GM19467 (cell line): ENCODE data around the gene GRAPL.
A peak's percentile ranks its signal among the peaks of the same experiment; 100 is the strongest.
"Not testable (repeated sequence)": the region's sequence is repeated elsewhere in the genome, so short reads cannot be mapped to it uniquely, and the experiment has no call there.

ENCODE experiments used
- ATAC-seq: cut with Tn5 transposase; IDR thresholded peaks from one replicate; pipeline ENCODE4 v1.9.1; 2021; ENCODE audit warnings: mild to moderate bottlenecking, moderate library complexity; ENCODE audit not compliant: unreplicated experiment

Gene GRAPL

GRCh38 chr17:19127148-19127980 lies at the start of gene GRAPL:
TSS of gene GRAPL (plus strand) at chr17:19127589. CDS start at chr17:19127620, 31 bp downstream.
- ATAC-seq = not testable (repeated sequence)

DNA sequence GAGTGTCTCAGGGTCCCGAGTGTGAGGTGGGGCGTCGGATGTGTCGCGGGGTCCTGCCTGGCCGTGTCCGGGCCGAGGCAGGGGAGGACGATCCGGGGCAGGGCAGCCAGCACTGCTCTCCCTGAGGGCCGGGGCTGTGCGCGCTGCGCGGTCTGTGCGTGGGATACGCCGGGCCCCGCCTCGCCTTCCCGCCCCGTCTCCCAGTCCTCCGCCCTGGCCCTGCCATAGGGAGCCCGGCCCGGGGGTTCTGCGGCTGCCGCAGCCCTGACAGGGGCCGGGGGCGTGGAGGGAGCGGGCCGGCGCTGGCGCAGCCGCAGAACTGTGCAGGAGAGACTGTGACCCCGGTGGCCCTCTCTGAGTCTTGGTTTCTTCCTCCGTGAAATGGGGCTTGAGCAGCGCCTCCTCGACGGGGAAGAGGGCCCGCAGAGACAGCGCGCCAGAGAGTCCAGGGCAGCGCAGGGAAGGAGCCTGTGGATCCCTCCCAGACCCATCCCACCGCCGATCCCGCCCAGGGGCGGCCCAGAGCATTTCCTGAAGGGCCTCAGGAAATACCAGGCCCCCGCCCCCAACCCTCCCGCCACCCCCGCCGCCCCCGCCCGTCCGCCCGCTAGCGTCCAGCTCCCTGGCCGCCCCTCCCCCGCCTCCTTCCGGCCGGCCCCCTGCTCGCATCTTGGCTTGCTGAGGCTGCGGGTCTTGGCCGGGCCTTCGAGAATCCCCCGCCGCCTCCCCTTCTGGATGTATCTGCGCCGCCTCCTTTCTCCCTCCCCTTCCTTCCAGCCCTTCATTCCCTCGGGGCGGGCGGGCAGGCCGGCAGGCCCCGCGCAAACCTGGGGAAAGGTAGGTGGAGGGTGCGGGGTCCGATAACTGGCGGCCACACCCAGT lies 38.3 kb upstream of the GRAPL start:
- not testable (repeated sequence) for ATAC-seq

DNA sequence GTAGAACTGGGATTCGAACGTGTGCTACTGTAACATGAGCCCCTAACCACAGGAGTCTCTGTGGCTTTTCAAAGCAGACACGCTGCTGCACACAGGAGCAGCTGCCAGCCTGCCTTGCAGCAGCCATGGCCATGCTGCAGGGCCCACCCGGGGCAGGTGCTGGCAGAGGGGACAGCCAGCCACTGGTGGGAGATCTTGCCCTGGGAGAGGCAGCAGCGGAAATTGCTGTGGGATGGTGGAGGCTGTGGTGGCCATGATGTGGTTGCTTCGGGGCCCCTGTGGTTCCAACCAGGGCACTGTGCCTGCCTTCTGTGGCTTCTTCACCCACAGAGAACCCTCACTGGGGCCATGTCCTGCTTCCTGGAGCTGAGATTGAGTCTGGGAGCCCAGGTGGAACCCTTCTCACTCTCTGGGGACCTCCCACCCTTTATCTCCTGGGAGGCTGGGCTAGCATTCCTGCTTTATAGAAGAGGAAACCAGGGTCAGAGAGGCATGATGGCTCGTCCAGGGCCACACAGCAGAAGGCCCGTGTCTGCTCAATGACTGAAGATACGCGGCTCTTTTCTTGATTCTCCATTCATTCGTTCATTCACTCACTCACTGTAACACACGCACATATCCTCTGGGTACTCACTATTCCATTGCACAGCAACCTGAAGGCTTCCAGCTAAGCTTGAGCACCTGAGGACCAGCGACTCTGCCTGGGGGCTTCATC lies 37.2 kb upstream of the GRAPL start:
- ATAC-seq = peak; percentile 42

- ATAC-seq = not testable (repeated sequence)
Measured at GRCh38 chr17:19092737-19093683, 34.4 kb upstream of the GRAPL start.

DNA sequence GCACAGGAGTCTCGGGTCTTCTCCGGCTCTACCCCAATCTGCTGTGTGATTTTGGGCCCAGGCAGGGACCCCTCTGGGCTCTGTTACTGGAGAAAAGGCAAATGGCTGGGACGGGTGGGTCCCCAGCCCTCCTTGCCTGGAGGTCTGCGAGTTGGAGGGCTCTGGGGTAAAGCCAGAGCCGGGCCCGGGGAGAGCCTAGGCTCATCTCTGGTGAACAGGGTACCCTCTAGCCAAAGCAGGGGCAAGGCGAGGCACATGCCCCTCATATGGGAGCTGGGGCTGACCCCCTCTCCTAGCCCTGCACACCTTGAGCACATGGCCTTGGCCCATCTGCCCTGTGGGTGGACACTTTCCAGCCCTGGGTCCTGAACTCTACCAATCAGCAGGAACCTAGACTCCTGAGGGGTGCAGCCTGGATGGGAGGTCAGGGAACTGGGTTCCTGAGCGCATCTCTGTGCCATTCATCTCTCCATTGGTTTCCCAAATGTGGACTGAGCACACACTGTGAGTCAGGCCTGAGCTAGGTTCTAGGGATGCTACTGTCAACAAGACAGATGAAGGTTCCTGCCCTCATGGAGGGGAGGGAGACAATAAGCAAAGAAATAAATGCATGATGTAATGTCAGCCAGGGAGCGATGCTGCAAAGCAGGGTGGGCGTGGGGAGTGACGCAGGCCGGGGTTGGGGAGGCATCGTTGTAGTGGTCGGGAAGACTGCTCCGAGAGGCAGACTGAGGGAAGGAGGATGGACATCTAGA lies 33.5 kb upstream of the GRAPL start:
- ATAC-seq = not testable (repeated sequence)

DNA sequence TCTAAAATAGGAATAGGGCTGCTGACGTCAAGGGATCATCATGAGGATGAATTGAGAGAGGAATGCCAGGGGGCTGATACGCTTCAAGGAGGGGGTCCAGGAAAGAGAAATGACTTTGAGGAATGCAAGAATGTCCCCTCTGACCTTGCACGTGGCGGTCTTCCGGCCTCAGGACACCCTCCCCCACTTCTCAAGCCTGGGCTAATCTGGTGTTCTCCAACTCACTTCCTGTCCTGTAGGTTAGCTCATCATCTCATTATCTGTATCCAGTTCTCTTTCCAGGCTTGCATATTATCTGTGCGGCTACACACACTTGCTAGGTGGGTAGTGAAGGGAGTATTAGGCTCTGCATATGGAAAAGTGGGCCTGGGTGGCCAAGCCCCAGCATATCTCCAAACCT lies 18.9 kb upstream of the GRAPL start:
- ATAC-seq = not testable (repeated sequence)

- ATAC-seq = peak; percentile 19
Measured at GRCh38 chr17:19110189-19111097, 16.9 kb upstream of the GRAPL start.

DNA sequence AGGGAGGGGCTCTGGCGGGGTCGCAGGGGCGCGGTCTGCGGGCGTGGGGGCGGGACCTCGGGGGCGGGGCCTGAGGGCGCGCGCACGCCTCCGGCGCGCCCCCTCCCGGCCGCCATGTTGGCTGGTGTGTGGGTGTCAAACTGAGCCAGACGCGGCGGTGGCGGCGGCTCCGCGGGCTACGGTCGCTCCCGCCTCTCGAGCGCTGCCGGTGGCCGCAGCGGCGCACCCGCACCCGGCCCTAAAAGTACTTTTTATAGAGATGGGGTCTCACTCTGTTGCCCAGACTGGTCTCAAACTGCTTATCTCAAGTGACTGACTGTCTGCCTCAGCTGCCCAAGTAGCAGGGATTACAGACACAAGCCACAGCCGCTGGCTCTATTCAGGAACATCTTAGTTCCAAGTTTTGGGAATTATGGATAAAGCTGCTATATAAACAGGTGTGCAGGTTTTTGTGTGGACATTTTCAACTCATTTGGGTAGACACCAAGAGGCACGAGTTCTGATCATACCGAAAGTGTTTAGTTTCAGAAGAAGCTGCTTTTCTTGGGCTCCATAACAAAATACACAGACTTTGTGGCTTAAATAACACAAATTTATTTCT lies 16.2 kb upstream of the GRAPL start:
- peak; percentile 63 for ATAC-seq

GRCh38 chr17:19111801-19112458 lies 15.5 kb upstream of the GRAPL start:
- ATAC-seq = peak; percentile 38

GRCh38 chr17:19112459-19112826 lies 14.9 kb upstream of the GRAPL start:
- not testable (repeated sequence) for ATAC-seq

DNA sequence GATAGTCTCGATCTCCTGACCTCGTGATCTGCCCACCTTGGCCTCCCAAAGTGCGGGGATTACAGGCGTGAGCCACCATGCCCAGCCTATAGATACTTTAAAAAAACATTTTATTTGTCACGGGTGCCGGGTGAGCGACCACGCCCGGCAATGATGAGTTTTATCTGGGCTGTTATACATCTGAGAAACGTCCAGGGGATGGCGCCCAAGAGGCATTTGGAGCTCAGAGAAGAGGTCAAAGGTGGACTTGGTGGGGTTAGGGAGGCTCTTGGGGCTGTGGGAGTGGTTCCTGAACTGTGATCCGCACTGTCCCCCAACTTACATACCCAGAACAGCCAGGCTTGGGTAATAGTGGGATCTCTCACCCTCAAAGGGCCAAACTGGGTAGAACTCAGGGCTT lies 8.7 kb upstream of the GRAPL start:
- ATAC-seq = not testable (repeated sequence)

DNA sequence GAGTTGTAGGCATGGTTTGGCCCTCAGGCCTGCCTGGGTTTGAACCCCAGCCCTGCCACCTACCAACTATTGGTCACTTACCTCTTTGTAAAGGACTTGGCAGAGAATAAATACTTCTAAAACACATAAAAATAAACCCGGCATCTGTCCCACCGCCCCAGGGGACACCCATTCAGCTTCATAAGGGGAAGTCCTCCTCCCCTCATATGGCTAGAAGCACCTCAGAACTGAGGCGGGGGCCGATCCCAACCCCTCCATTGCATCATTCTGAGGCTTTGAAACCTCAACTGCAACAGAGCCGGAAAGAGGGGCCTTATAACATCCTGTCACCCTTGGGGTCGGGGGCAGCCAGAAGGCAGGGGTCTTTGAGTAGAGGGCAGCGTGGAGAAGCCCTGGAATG lies 2.1 kb upstream of the GRAPL start:
- not testable (repeated sequence) for ATAC-seq

DNA sequence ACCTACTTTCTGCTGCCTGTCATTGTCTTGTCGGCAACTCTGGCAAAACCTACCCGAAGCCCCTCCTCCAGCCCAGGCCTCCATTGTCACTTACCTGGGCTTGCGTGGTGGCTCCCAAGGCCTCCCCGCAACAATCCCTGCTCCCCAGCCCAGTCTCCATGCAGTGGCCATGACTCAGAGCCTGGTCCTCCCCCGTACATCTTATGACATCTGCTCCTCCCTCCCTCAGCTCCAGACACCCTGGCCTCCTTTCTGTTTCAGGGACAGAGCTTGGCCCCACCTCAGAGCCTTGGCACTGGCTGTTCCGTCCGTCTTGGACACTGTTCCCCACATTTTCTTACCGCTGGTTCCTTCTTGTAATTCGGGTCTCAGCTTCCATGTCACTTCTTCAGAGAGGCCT lies 2.1 kb downstream of the GRAPL start:
- ATAC-seq = not testable (repeated sequence)

- not testable (repeated sequence) for ATAC-seq
Measured at GRCh38 chr17:19131108-19131507, 3.7 kb downstream of the GRAPL start.

DNA sequence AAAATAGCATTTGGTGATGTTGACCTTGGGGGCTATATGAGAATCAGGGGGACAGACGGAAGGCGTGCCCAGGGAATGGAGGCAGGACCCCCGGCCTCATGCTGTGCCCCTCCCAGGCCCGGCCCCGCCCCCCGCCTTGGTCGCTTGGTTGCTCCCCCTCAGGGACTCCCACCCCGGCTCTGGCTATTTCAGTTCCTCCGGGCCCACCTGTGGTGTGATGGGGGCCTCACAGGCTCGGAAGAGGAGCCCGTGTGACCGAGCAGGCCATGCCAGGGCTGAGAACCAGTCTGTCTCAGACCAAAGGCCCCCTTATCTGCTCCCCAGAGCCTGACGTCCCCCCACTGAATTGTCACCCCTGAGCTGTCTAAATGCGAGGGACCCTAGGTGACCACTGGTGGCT lies 4.4 kb downstream of the GRAPL start:
- ATAC-seq = not testable (repeated sequence)

- ATAC-seq = not testable (repeated sequence)
Measured at GRCh38 chr17:19133793-19134192, 6.4 kb downstream of the GRAPL start.

- not testable (repeated sequence) for ATAC-seq
Measured at GRCh38 chr17:19135391-19135790, 8.0 kb downstream of the GRAPL start.
